Inferior parietal cortex (tissue), 1 donor: ENCODE data around the gene RAB12.
"Not testable (repeated sequence)": the region's sequence is repeated elsewhere in the genome, so short reads cannot be mapped to it uniquely, and the experiment has no call there.

ENCODE experiments used
- DNase-seq: peaks from one replicate; pipeline ENCODE4 v3.0.0-alpha.2; 2016; ENCODE audit errors: extremely low spot score

Gene RAB12, protein sequence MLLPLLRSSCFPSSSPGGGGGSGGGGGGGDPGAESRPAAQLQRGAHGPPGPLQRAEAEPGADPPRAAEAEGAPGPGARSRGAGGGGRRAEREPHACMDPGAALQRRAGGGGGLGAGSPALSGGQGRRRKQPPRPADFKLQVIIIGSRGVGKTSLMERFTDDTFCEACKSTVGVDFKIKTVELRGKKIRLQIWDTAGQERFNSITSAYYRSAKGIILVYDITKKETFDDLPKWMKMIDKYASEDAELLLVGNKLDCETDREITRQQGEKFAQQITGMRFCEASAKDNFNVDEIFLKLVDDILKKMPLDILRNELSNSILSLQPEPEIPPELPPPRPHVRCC

DNA sequence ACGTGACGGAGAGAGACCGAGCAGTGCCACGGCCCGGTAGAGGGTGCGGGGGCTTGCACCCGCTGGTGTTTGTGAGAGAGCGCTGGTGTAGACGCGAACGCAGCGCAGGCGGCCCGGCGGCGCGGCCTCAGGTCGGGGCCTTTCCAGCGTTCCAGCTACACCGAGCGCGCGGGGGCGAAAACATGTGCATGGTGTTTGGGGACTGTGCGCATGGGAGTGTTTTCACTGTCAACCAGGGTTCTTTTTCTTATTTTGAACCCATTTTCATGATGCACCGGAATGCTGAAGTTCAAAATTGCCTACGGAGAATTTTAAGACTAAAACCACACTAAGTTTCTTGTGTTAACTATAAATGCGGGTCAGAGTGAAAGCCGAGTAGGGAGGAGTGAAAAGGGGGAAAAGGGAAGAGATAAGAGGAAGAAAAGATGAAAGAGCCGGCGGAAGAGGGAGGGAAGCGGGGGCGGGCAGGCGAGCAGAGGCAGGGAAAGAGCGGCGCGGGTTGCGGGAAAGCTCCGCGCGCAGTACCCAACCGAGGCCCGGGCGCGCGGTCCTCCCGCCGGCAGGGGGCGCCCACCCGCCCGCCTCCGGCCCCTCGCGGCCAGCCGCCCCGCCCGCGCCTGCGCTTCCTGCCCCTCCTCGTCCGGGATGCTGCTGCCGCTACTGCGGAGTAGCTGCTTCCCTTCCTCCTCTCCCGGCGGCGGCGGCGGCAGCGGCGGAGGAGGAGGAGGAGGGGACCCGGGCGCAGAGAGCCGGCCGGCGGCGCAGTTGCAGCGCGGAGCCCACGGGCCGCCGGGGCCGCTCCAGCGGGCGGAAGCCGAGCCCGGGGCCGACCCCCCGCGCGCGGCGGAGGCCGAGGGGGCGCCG is at the start of gene RAB12:
Gene RAB12 (plus strand): TSS at position 643 of the 864 bp plus-strand sequence. CDS start 3 bp downstream, at position 646.
- peak; percentile 74 for DNase-seq

GRCh38 chr18:8559612-8560186 is 49.5 kb upstream of the RAB12 start:
- no peak for DNase-seq

DNA sequence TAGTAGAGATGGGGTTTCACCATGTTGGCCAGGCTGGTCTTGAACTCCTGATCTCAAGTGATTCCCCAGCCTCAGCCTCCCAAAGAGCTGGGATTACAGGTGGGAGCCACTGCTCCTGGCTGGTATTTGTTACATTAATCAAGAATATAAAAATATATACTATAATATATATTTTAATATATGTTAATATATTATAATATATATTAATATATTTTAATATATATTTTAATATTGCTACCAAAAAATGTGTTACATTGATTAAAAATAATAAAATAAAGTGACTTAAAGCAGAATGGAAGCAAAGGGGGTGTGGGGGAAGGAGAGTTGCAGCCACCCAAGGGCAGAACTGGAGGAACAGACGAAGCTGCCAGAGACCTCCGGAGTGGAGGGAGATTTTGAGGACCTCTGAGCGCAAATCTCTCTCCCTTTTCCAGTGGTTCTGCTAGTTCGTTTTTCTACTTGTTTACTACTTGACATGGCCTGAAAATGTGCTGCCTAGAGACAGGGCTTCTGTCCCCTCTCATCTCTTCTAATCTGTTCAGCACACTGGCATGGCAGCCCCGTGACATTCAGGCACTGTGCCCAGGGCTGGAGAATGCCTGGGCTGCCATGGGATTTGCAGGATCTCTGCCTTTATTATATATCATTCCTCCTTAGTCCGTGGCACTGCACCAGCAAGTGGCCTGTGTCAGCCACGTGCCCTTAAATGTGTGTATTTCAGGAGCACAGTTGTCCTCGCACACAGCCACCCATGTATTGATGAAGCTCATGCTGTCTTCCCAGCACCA is 47.9 kb upstream of the RAB12 start:
- DNase-seq, result no peak

GRCh38 chr18:8562070-8562469 is 47.2 kb upstream of the RAB12 start:
- DNase-seq, result no peak

- DNase-seq, result no peak
Observed at GRCh38 chr18:8562919-8563318, 46.3 kb upstream of the RAB12 start.

- DNase-seq, result no peak
Observed at GRCh38 chr18:8571399-8571798, 37.8 kb upstream of the RAB12 start.

DNA sequence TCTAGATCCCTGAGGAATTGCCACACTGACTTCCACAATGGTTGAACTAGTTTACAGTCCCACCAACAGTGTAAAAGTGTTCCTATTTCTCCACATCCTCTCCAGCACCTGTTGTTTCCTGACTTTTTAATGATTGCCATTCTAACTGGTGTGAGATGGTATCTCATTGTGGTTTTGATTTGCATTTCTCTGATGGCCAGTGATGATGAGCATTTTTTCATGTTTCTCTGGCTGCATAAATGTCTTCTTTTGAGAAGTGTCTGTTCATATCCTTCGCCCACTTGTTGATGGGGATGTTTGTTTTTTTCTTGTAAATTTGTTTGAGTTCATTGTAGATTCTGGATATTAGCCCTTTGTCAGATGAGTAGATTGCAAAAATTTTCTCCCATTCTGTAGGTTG is 35.5 kb upstream of the RAB12 start:
- DNase-seq, result not testable (repeated sequence)

GRCh38 chr18:8584798-8585197 is 24.4 kb upstream of the RAB12 start:
- no peak for DNase-seq

DNA sequence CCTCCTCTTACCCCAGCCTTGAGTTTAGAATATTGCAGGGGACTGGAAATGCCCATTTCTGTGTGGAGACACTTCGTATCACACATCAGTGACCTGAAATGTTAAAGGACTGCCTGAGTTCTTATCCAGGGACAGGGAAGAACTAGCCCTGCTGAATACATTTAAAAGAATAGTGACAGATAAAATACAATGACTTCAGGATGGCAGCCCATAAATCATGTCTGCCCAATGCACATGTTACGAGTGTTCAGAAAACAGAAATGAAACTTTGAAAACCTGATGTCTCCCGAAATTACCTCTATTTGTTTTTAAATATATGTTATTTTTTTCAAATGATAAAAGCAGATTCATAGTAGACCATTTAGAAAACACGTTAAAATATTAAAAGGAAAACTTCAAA is 22.3 kb upstream of the RAB12 start:
- DNase-seq, result no peak

GRCh38 chr18:8595445-8595844 is 13.8 kb upstream of the RAB12 start:
- DNase-seq, result no peak

- no peak for DNase-seq
Observed at GRCh38 chr18:8601277-8602032, 7.8 kb upstream of the RAB12 start.

DNA sequence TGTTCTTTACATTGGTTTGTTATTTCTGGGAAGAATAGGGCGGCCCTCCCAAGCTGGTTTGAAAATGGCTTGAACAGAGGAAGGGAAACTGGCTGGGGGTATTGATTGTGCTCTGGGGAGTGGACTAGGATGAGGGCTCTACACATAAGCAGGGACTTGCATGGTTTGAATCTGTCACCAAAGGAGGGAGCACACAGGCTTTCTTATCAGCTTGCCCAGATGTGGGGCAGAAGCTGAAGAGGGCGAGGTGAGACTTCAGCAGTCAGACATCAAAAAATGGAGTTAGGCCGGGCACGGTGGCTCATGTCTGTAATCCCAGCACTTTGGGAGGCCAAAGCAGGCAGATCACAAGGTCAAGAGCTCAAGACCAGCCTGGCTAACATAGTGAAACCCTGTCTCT is 7.2 kb upstream of the RAB12 start:
- DNase-seq, result no peak

DNA sequence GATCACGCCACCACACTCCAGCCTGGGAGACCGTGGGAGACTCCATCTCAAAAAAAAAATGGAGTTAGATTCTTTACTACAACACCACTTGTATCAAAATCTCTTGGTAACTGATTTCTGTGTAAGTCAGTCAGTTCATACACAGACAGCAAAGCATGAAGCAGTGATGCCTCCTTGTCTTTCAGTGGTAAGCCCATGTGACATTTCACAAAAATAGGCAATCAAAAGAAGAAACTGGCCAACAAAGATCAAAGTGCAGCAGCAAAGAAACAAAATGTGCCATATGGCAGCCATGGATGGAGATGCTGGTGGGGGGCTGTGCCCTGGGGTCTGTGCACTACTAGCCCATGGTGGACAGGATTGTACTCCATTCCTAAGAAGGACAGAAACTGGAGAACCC is 6.7 kb upstream of the RAB12 start:
- DNase-seq, result no peak

DNA sequence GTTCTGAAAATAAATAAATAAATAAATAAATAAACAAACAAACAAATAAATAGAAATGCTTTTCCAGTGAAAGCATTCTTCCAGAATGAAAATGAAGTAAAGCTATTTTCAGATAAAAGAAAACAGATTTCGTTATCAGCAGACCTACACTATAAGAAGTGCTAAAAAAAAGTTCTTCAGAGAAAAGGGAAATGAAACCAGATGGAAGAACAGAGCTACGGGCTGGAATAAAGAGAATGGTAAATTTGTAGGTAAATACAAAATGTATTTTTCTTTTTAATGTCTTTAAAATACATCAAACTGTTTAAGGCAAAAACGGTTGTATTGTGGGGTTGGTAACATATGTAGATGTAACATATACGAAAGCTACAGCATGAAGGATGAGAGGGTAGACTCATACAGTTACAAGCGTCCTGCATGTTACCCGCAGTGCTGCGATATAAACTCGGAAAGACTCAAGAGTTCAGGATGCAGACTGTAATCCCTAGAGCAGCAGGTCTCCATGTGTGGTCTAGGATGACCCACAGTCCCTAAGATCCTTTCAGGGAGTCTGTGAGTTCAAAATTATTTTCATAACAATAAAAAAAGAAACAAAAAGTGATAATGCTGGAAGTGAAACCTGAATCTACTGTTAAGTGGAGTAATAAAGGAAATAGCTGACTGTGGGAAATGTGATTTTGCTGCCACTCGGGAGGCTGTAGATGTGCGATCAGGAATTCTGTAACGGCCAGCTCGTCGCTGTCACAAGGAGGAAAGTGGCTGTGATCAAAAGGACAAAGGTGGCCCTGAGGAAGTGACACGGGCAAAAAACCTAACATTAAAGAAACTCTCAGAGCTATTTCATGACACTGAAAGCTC is 5.3 kb upstream of the RAB12 start:
- no peak for DNase-seq

DNA sequence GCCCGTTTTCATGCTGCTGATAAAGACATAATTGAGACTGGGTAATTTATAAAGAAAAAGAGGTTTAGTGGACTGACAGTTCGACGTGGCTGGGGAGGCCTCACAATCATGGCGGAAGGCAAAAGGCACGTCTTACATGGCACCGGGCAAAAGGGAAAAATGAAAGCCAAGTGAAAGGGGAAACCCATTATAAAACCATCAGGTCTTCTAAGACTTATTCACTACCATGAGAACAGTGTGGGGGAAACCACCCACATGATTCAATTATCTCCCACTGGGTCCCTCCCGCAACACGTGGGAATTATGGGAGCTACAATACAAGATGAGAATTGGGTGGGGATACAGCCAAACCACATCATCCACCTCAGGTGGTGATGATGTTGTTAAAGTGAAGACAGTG is 3.3 kb upstream of the RAB12 start:
- DNase-seq, result no peak

DNA sequence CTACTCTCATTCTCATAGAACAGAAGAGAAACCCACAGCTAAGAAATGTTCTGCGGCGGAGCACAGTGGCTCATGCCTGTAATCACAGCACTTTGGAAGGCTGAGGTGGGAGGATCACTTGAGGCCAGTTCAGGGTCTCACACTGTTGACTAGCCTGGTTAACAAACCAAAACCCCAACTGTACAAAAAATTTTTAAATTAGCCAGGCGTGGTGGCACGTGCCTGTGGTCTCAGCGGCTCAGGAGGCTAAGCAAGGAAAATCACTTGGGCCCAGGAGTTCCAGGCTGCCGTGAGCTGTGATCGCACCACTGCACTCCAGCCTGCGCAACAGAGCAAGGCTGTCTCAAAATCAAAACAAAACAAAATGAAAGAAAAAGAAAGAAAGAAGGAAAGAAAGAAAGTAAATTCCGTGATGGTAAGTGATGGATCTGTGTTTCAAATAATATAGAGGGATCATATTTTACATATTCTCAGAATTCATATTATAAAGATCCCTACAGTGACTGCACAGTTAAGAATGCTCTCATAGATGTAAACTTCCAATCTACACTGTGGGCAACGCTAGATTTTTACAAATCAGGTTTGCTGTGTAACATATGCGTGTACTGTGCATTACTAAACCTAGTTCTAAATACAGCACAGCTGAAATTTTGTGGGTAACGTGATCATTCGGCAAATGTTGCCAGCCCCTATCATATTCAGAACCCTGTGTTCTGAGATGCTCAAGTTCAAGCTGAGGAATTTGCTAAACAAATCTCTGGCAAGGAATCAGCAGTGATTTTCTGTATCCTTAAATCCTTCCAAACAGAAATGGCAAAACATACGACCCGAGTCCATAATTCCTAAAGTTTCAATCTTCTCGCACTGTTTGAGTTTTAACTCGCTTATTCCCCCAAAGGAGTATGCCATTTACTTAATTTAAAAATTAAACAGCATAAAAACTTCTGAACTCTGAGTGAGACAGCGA is 1.2 kb upstream of the RAB12 start:
- no peak for DNase-seq

- DNase-seq, result no peak
Observed at GRCh38 chr18:8609659-8610458, 622 bp downstream of the RAB12 start.

DNA sequence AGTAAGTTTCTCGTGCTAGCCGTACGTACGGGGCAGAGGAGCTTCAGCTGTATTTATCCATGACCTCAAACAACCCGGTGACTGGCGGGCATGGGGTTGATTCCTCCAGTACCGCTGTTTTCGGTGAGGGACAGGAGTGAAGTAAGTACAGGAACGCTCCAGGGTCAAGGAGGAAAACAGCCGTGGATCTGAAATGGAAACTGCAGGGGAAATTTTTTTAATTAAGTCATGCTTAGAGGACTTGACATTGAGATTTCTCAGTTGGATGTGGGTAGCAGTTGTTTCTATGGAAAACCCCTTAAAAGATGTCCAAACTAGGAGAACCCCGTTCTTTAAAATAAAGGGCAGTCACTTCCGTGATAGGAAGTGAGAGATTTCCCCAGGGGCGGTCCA is 1.2 kb downstream of the RAB12 start:
- DNase-seq, result no peak
